Ecto neural progenitor cell (in vitro differentiated cells): ENCODE measurements around the gene PRICKLE2.
"Not testable (repeated sequence)": the region's sequence is repeated elsewhere in the genome, so short reads cannot be mapped to it uniquely, and the experiment has no call there.

Experiments
- DNase-seq: peaks from one replicate; pipeline ENCODE4 v3.0.0-alpha.2; 2018; ENCODE audit warnings: low spot score

PRICKLE2 gene

GRCh38 chr3:64098670-64099069 is 126.6 kb downstream of the PRICKLE2 start:
- no peak for DNase-seq

- DNase-seq = no peak
Observed at GRCh38 chr3:64097920-64098319, 127.3 kb downstream of the PRICKLE2 start.

GRCh38 chr3:64095802-64096201 is 129.5 kb downstream of the PRICKLE2 start:
- DNase-seq = no peak

GRCh38 chr3:64094713-64095079 is 130.6 kb downstream of the PRICKLE2 start:
- no peak for DNase-seq

- no peak for DNase-seq
Observed at GRCh38 chr3:64093825-64094712, 131.2 kb downstream of the PRICKLE2 start.

GRCh38 chr3:64093211-64093610 is 132.1 kb downstream of the PRICKLE2 start:
- DNase-seq = no peak

- DNase-seq = no peak
Observed at GRCh38 chr3:64091501-64091900, 133.8 kb downstream of the PRICKLE2 start.

- not testable (repeated sequence) for DNase-seq
Observed at GRCh38 chr3:64089386-64089785, 135.9 kb downstream of the PRICKLE2 start.

GRCh38 chr3:64088408-64089205 is 136.7 kb downstream of the PRICKLE2 start:
- no peak for DNase-seq

GRCh38 chr3:64086479-64087252 is 138.6 kb downstream of the PRICKLE2 start:
- no peak for DNase-seq

GRCh38 chr3:64084640-64085039 is 140.6 kb downstream of the PRICKLE2 start:
- no peak for DNase-seq

- no peak for DNase-seq
Observed at GRCh38 chr3:64083575-64083974, 141.7 kb downstream of the PRICKLE2 start.

- no peak for DNase-seq
Observed at GRCh38 chr3:64082961-64083541, 142.2 kb downstream of the PRICKLE2 start.

GRCh38 chr3:64082411-64082810 is 142.9 kb downstream of the PRICKLE2 start:
- DNase-seq = no peak

GRCh38 chr3:64081235-64081630 is 144.0 kb downstream of the PRICKLE2 start:
- DNase-seq = no peak

- DNase-seq = no peak
Observed at GRCh38 chr3:64080616-64081234, 144.5 kb downstream of the PRICKLE2 start.

- DNase-seq = no peak
Observed at GRCh38 chr3:64079369-64080150, 145.7 kb downstream of the PRICKLE2 start.

- no peak for DNase-seq
Observed at GRCh38 chr3:64078966-64079365, 146.3 kb downstream of the PRICKLE2 start.

- no peak for DNase-seq
Observed at GRCh38 chr3:64074895-64075679, 150.2 kb downstream of the PRICKLE2 start.

- no peak for DNase-seq
Observed at GRCh38 chr3:64074060-64074459, 151.2 kb downstream of the PRICKLE2 start.
